Ovary (tissue), 9 donors: ENCODE data around the gene VASH2. TPM values are rescaled to one million over a fixed set of nuclear protein-coding genes. Genes with fewer than 3 reads are reported as not detected.

Experiments
- DNase-seq, 5 donors: peaks; one replicate each; pipeline ENCODE4 v3.0.0-alpha.2; 2019 to 2020
- H3K27ac ChIP-seq, 2 donors: fragments of 200-600 bp; one replicate each; pipeline versions ENCODE4 v1.5.1 to v1.8.0; 2019 to 2022
- H3K27me3 ChIP-seq: fragments of 200-600 bp; one replicate; pipeline ENCODE4 v1.8.0; 2022
- H3K36me3 ChIP-seq: fragments of 200-600 bp; sonication (generic); one replicate; pipeline ENCODE4 v1.5.1; 2019
- H3K4me1 ChIP-seq: one replicate; pipeline ENCODE4 v1.8.1; 2013; ENCODE audit warnings: mild to moderate bottlenecking, moderate library complexity; ENCODE audit not compliant: insufficient read depth
- H3K4me3 ChIP-seq: fragments of 200-600 bp; sonication (generic); one replicate; pipeline ENCODE4 v1.5.1; 2017
- H3K9me3 ChIP-seq, 2 donors: fragments of 200-600 bp in 1 of 2; sonication (generic) in 1 of 2; one replicate each; pipeline versions ENCODE4 v1.5.1 to v1.8.1; 2013 to 2019; ENCODE audit warnings: mild to moderate bottlenecking in 1 of 2, moderate library complexity in 1 of 2
- EP300 ChIP-seq: sonication (generic); formaldehyde crosslinking; IDR thresholded peaks from one replicate; pipeline ENCODE4 v1.6.1; 2017; ENCODE audit warnings: antibody characterized with exemption
- POLR2A ChIP-seq: fragments of 450-650 bp; IDR thresholded peaks from one replicate; pipeline ENCODE4 v1.6.1; 2017; ENCODE audit warnings: antibody characterized with exemption, mild to moderate bottlenecking, moderate library complexity
- WGBS, 3 donors: extraction: QIAGEN DNeasy Blood & Tissue Kit in 1 of 3; methylation state at CpG; one replicate each; pipeline versions ENCODE4 v1.1.5 to v1.1.7; 2013 to 2017; 5-methylcytosine and 5-hydroxymethylcytosine counted together
- intact Hi-C, 4 donors: fragments of 100-400 bp; cut with DNase I; formaldehyde crosslinking; loops; one replicate each; pipeline versions ENCODE4 v1.11.0 to v1.15.1; 2022 to 2023
- polyA plus RNA-seq, 2 donors: library from polyadenylated mRNA; stranded (reverse); fragments of 200-250 nt in 1 of 2; fragments of 350-450 nt in 1 of 2; fragmentation: Illumina TruSeq in 1 of 2; extraction: RNeasy Lipid Tissue Mini Kit (QIAGEN cat#74804) in 1 of 2; gene quantifications; one replicate each; pipeline ENCODE4 v1.2.3, GENCODE V29; 2013 to 2014
- total RNA-seq, 7 donors: library from RNA; depleted of rRNA in 2 of 7; stranded (reverse); fragments of >200 nt in 2 of 7; fragmentation: NEBNext Ultra II Directional in 3 of 7; extraction: Animal tissue kit (Norgen Biotek cat#: 25700) in 3 of 7; gene quantifications; one replicate each; pipeline versions ENCODE4 v1.1.0 to v1.2.4, GENCODE V29; 2016 to 2023
- TF ChIP-seq, protein P1 (sequence below), 3 donors: fragments of 450-650 bp in 2 of 3; fragments of 200-600 bp in 1 of 3; IDR thresholded peaks; one replicate each; pipeline versions ENCODE4 v1.5.1 to v1.8.0; 2016 to 2022; ENCODE audit warnings: antibody characterized with exemption in 3 of 3, mild to moderate bottlenecking in 1 of 3
- donor health status: DM: no; HTN: no; CAD: no; lungs with moderate emphysema.
- donor health status: DM: no; HTN: no; CAD: no.
- donor health status: Bipolar disorder and iron deficiency.
- donor health status: DM: yes; HTN: yes; CAD: no.
- donor health status: DM: no; HTN: no; CAD: no.
- donor health status: DM: yes; HTN: yes; CAD: no.

Gene VASH2
- total and polyA plus RNA-seq, 9 donors = 0.28 to 2.1 (median 0.83) TPM

DNA sequence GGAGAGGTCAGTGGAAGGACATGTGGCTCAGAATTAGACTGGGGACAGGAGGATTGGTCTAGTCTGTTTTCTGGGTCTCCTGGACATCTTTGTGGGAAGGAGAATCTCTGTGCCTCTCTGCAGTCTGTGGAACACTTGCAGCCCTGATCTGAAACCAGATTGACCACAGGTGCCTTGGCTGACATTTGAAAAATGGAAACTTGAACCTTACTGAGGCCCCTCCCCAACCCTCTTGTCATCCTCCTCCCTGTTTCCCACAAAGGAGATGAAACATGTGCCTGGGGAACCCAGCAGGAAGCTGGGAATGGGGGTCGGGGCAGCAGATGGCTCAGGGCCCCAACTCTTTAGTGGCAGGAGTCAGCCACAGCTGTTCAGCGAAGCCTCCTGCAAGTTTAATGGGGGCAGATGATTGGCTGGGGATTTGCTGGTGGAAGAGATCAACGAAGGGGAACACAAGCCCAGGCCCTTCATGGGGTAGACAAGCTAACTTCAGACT is 18.1 kb downstream of the VASH2 start:
- WGBS, 3 donors = 64 to 77% (median 76%) methylated on average over 3 of the region's 3 CpGs
- H3K4me3 ChIP-seq = no peak overlapping the region
- no peak for DNase-seq
- H3K27me3 ChIP-seq = no peaks in the 10 kb centered on the region
- H3K36me3 ChIP-seq = no peaks in the 10 kb centered on the region
- H3K4me1 ChIP-seq = no peaks in the 10 kb centered on the region
- intact Hi-C loops = no loop called here
- H3K9me3 ChIP-seq = no peaks in the 10 kb centered on the region
- H3K27ac ChIP-seq = no peak overlapping the region
- TF ChIP-seq, protein P1, sequence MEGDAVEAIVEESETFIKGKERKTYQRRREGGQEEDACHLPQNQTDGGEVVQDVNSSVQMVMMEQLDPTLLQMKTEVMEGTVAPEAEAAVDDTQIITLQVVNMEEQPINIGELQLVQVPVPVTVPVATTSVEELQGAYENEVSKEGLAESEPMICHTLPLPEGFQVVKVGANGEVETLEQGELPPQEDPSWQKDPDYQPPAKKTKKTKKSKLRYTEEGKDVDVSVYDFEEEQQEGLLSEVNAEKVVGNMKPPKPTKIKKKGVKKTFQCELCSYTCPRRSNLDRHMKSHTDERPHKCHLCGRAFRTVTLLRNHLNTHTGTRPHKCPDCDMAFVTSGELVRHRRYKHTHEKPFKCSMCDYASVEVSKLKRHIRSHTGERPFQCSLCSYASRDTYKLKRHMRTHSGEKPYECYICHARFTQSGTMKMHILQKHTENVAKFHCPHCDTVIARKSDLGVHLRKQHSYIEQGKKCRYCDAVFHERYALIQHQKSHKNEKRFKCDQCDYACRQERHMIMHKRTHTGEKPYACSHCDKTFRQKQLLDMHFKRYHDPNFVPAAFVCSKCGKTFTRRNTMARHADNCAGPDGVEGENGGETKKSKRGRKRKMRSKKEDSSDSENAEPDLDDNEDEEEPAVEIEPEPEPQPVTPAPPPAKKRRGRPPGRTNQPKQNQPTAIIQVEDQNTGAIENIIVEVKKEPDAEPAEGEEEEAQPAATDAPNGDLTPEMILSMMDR (IDR thresholded peaks at IDR 0.05) = no peak
- no peak for TF ChIP-seq EP300
- no peak for TF ChIP-seq POLR2A

DNA sequence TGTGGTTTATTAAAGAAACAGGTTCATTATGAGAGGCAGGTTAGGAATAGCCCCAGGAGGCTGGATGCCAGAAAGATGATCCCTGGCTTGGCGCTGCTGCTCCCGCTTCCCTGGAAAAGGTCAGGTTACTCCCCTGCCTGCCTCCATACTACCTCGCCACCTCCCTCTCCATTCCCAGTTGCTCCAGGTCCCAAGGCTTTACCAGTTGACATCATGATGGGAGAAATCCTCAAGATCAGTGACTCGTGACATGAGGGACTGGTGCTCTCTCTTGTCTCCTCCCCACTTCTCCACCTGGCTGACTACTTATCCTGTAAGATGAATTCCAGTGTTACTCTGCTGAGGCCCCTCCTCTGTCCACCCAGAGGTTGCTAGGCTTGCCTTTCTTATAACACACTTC is 19.7 kb downstream of the VASH2 start:
- H3K4me3 ChIP-seq = no peak overlapping the region
- WGBS, 3 donors = 95 to 97% (median 95%) methylated on average over 4 of the region's 4 CpGs
- TF ChIP-seq EP300 (no peak), POLR2A (no peak)
- TF ChIP-seq, protein P1 (IDR thresholded peaks at IDR 0.05) = no peak

DNA sequence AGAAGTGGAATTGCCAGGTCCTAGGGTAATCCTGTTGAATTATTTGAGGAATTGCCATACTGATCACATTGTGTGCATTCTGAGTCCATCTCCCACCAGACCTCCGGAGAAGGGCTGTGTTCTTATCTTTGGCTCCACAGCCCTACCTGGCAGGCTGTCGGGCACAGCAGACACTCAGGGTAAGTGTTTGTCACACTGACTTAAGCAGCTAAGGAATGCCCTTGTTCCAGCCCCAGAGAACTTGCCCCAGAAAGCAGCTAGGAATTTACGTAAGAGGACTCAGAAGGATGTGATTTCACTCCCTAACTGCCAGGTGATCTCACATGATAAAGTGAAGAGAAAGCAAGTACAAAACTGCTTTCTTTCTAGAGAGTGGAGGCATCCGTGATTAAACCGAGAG is 21.0 kb downstream of the VASH2 start:
- no peak for DNase-seq
- H3K4me1 ChIP-seq = no peaks in the 10 kb centered on the region
- H3K9me3 ChIP-seq = no peaks in the 10 kb centered on the region

More for the DNA sequence above, 19.7 kb downstream of the VASH2 start:
- DNase-seq = no peak
- no peak overlapping the region for H3K27ac ChIP-seq
- H3K4me1 ChIP-seq = no peaks in the 10 kb centered on the region
- no peaks in the 10 kb centered on the region for H3K36me3 ChIP-seq
- no peaks in the 10 kb centered on the region for H3K27me3 ChIP-seq
- intact Hi-C loops = no loop called here
- H3K9me3 ChIP-seq = no peaks in the 10 kb centered on the region

DNA sequence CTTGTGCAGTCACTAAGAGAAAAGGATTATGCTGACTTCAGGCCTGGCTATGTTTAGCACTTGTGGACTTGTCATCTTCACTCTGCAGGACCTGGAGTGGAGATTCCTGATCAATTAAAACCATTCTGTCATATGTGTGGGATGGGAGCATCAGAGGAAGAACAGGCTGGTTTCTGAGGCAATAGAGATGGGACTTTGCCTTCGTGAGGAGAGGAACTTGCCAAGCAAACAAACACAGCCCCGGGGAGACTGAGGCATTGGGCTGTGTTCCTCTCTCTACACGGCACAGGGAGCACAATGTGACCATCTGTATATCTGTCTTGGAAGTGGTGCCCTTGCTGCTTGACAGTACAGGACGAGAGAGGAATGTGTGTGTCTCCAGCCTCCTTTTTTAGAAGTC is 23.1 kb downstream of the VASH2 start:
- no peaks in the 10 kb centered on the region for H3K36me3 ChIP-seq
- no peaks in the 10 kb centered on the region for H3K27me3 ChIP-seq
- intact Hi-C loops = no loop called here
- H3K9me3 ChIP-seq = no peaks in the 10 kb centered on the region
- no peak for DNase-seq
- 84 to 94% (median 91%) methylated on average over 4 of the region's 4 CpGs for WGBS, 3 donors
- TF ChIP-seq POLR2A (no peak), EP300 (no peak)
- TF ChIP-seq, protein P1 (IDR thresholded peaks at IDR 0.05) = no peak
- H3K4me3 ChIP-seq = no peak overlapping the region
- no peaks in the 10 kb centered on the region for H3K4me1 ChIP-seq
- H3K27ac ChIP-seq = no peak overlapping the region

More for the DNA sequence above, 21.0 kb downstream of the VASH2 start:
- intact Hi-C loops = no loop called here
- Histone ChIP-seq H3K27ac (no peak overlapping the region), H3K27me3 (no peaks in the 10 kb centered on the region), H3K36me3 (no peaks in the 10 kb centered on the region), H3K4me3 (no peak overlapping the region)
- WGBS, 3 donors = 79 to 95% (median 92%) methylated on average over 5 of the region's 5 CpGs
- no peak for TF ChIP-seq EP300
- no peak for TF ChIP-seq POLR2A
- TF ChIP-seq, protein P1 (IDR thresholded peaks at IDR 0.05) = no peak
